HG03103 (cell line): ENCODE measurements around the gene CDR2L.
"Not testable (repeated sequence)": the region's sequence is repeated elsewhere in the genome, so short reads cannot be mapped to it uniquely, and the experiment has no call there.

Source experiments
- ATAC-seq: cut with Tn5 transposase; IDR thresholded peaks from one replicate; pipeline ENCODE4 v1.9.1; 2021; ENCODE audit warnings: low read depth; ENCODE audit not compliant: unreplicated experiment

The CDR2L gene

DNA sequence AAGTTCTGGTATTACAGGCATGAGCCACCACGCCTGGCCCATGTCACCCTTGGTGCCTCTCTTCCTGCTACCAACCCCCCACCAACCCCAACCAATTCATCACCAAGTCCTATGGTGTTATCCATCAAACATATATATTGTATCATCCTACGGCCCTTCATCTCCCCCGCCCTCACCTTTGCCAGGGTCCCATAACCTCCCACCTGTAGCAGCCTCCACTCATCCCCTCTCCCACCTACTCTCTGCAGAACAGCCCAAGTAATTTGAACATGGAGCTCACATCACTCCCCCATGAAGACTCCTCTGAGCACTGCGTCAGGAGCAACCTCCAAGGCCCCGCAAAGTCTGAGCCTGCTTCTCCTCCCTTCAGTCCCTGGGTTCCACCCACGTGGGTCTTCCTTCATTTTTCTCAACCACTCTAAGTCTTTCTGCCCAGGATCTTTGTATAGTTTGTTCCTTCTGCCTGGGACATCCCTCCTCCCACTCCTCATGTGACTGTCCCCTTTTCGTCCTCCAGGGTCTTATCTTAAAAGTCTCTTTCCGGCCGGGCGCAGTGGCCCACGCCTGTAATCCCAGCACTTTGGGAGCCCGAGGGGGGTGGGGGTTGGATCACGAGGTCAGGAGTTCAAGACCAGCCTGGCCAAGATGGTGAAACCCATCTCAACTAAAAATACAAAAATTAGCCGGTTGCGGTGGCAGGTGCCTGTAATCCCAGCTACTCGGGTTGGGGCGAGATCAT is 7.9 kb upstream of the CDR2L start:
- no peak for ATAC-seq

DNA sequence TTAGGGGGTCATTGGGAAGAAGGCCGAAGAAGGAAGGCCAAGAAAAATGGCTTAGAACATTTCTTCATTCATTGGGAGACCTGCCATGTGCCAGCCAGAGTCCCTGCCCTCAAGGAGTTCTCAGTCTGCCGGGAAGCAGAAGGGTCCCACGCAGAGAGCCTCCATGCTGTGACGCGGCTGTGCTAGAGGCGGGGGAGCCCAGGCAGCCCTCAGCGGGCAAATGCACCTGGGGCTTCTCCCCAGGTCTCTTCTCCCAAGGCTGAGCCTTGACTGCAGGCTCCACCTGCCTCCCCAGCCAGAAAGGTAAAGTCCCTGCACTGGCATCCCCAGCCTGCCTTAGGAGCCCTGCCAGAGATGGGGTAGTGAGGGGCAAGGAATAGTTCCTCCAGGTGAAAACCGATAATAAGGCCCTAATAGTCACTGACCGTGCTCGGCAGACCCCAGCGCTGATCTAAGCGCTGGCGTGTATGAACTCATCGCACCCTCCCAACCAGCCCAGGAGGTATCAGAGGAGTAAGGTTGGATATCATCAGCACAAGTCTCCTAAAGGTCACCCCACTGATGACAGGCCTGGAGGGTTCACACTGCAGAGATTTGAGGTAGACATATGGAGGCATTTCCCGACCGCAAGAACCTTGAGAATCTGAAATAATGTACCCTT is 6.0 kb upstream of the CDR2L start:
- no peak for ATAC-seq

GRCh38 chr17:74981979-74982662 is 5.3 kb upstream of the CDR2L start:
- ATAC-seq = no peak

DNA sequence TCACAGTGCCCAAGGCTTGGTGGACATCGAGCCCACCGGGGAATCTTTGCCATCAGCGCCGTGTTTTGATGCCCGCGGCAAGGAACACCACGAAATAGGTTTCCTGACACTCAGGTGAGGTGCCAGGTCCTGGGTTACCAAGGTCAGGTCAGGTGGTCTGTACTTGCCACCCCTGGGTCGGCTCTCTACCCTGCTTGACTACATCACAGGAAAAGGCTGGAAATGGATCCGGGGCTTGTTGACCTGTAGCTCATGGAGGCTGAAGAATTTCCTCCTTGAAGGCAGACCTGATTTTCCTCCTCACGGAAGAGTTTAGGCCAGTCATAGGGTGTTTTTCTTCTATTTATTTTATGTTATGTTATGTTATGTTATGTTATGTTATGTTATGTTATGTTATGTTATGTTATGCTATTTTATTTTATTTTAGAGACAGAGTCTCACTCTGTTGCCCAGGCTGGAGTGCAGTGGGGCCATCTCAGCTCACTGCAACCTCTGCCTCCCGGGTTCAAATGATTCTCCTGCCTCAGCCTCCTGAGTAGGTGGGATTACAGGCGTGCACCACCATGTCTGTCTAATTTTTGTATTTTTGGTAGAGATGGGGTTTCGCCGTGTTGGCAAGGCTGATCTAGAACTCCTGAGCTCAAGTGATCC is 4.6 kb upstream of the CDR2L start:
- not testable (repeated sequence) for ATAC-seq

GRCh38 chr17:74986206-74986576 is 1.2 kb upstream of the CDR2L start:
- no peak for ATAC-seq

DNA sequence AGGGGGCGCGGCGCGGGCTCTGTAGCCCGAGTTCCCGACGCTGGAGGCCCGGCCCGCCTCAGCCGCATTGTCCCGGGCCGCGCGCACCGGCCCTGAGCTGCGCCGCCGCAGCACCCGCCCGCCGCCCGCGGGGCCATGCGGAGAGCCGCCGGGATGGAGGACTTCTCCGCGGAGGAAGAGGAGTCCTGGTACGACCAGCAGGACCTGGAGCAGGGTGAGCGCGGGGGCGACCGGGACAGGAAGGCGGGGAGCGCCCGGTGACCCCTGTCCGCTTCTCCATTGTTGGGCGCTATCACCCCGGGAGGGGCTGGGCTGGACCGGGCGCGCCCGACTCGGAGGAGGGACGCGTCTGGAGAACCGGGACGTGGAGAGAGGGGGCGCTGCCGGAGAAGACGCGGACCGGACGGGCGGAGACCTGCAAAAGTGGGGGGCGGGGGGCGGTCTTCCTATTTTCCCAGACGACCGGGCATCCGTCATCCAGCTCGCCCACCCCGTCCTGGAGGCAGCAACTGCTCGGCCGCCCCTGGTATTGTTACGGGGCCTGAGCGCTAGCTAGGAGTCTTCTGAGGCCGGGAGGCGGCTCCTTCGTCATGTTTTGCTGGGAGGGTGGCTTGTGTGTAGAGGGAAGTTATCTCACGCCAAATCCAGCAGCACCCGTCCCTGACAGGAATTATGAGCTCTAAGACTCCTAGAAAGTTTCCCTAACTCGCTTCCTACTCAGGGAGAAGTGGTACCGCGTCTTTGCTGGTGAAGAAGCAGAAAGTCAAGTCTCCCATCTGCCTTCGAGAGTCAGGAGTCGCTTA is 678 bp downstream of the CDR2L start:
- ATAC-seq = peak; percentile 10

- ATAC-seq = no peak
Measured at GRCh38 chr17:74990581-74991105, 3.2 kb downstream of the CDR2L start.

DNA sequence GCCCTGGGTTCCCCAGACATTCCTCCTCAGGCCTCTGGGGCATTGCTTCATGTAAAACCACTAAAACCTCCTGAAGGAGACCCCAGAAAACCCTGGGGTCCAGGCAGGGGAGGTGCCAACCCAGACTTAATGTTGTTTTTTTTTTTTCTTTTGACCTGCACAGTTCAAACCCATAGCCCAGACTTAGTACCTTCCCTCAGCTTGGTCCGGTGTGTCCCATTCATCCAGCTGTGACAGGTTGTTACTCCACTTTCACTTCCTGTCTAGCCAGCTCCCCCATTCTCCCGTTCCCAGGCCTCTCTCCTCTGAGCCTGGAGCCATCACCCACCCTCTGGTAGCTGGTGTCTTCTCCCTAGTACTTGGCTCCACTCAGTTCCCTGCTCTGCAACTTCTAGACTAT is 4.8 kb downstream of the CDR2L start:
- ATAC-seq = no peak

GRCh38 chr17:74994440-74994839 is 7.0 kb downstream of the CDR2L start:
- ATAC-seq = no peak

DNA sequence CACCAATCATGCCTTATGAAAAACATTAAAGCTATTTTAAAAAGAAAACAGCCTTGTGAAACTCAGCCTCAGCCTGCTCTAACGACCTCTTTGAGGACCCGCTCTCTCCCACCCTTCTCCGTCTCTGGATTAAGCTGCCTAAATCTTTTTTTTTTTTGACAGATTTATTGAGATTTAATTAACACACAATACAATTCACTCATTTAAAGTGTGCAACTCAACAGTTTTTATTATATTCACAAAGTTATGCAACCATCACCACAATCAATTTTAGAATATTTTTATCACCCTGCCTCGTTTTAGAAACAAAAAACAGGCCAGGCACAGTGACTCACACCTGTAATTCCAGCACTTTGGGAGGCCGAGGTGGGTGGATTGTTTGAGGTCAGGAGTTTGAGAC is 8.4 kb downstream of the CDR2L start:
- no peak for ATAC-seq

DNA sequence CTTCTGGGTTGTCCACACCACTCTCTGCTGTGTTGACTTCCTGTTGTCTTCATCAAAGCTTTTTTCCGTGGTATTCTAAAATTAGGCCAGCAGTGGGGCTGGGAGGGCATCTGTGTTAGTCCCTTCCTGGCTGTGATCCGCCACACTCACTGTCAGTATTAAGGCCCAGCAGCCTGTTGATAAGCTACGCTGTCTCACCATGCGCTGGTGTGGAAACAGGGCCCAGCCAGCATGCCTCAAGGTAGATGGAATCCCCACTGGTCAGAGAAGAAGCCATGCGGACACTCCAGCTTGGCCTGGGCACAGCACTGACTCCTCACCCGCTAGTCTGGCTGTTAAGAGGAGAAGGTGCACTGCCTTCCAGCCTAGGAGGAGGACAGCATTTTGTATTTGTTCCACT is 11.4 kb downstream of the CDR2L start:
- ATAC-seq = no peak

GRCh38 chr17:74999523-74999922 is 12.1 kb downstream of the CDR2L start:
- ATAC-seq = no peak

- ATAC-seq = no peak
Measured at GRCh38 chr17:75001915-75002843, 14.7 kb downstream of the CDR2L start.

- no peak for ATAC-seq
Measured at GRCh38 chr17:75003070-75003956, 15.9 kb downstream of the CDR2L start.

DNA sequence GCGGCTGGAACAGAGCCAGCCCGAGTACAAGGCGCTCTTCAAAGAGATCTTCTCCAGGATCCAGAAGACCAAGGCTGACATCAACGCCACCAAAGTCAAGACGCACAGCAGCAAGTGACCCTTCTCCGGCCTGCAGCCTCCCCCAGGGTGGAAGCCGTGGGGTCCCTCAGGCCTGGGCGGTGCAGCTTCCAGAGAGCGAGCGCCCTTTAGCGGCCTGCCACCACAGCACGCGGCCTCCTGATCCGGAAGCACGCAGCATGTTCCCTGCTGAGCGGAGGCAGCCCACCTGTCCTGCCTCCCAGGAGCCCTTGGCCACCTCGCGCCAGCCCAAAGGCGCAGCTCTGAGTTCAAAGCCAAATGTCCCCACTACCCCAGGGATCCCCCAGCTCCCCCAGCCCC is 16.5 kb downstream of the CDR2L start:
- ATAC-seq = no peak

DNA sequence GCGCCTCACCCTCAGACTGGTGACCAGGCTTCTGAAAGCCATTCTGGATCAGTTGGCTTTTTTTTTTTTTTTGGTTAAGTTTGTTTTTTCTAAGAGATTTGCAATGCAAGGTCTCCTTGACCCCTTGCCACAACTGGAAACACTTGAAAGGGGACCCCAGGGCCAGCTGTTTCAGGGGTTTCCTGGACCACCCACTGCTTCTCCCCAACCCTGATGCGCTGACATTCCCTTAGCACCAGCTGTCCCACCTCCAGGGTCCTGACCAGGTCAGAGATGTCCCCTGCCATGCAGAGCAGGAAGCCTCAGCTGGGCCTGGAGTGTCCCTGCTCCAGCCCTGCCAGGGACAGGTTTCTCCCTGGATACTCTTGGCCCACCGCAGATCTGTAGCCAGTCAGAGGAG is 16.9 kb downstream of the CDR2L start:
- ATAC-seq = no peak

GRCh38 chr17:75005291-75005690 is 17.9 kb downstream of the CDR2L start:
- ATAC-seq = no peak

- not testable (repeated sequence) for ATAC-seq
Measured at GRCh38 chr17:75006084-75006483, 18.7 kb downstream of the CDR2L start.
